IMR-90 (cell line): Measurements from ENCODE around the gene ARHGAP5. TPM values are rescaled to one million over a fixed set of nuclear protein-coding genes. Genes with fewer than 3 reads are reported as not detected.

Experiments
- ATAC-seq: fragments of 200-7000 bp; cut with Tn5 transposase; 2 replicates; pipeline ENCODE4 v1.9.1; 2020; ENCODE audit warnings: low read depth, mild to moderate bottlenecking, moderate library complexity
- BruUV-seq: library from RNA; stranded (reverse); fragments of 400-500 nt; replicated peaks from 2 replicates; lab custom pipeline; 2021; lab: Mats Ljungman, UMichigan
- CTCF ChIA-PET: fragments of 300-600 bp; formaldehyde crosslinking; extraction: SDS; loops from one replicate; lab custom pipeline; 2021; ENCODE audit warnings: antibody characterized with exemption; lab: Yijun Ruan, JAX
- POLR2A ChIA-PET: fragments of 300-600 bp; sonication (Branson Sonifier 250); formaldehyde crosslinking; loops from one replicate; lab custom pipeline; 2022; ENCODE audit warnings: antibody characterized with exemption; ENCODE audit not compliant: unreplicated experiment; lab: Charles Lee
- DNase-seq: peaks from one replicate; pipeline ENCODE4 v3.0.0; 2013
- H2AFZ ChIP-seq: replicated peaks from 2 replicates; pipeline ENCODE3; 2013; ENCODE audit warnings: low read length, mild to moderate bottlenecking; ENCODE audit not compliant: poor library complexity
- H2AK5ac ChIP-seq: 2 replicates; pipeline ENCODE4 v1.6.1; 2013; ENCODE audit warnings: low read depth, low read length, inconsistent platforms
- H2AK9ac ChIP-seq: replicated peaks from 2 replicates; pipeline ENCODE3; 2013; ENCODE audit warnings: mild to moderate bottlenecking, low read depth, low read length, moderate library complexity; ENCODE audit not compliant: poor library complexity
- H2BK120ac ChIP-seq: 2 replicates; pipeline ENCODE4 v1.6.1; 2013; ENCODE audit warnings: low read depth, low read length, inconsistent platforms
- H2BK15ac ChIP-seq: 3 replicates; pipeline ENCODE4 v1.6.1; 2013; ENCODE audit warnings: low read depth, low read length, inconsistent platforms
- H2BK20ac ChIP-seq: 2 replicates; pipeline ENCODE4 v1.6.1; 2013; ENCODE audit warnings: low read depth, mild to moderate bottlenecking, inconsistent platforms, low read length, moderate library complexity
- H2BK5ac ChIP-seq: 2 replicates; pipeline ENCODE4 v1.6.1; 2013; ENCODE audit warnings: mild to moderate bottlenecking, low read depth, low read length, inconsistent platforms; ENCODE audit not compliant: poor library complexity, severe bottlenecking
- H3K14ac ChIP-seq: replicated peaks from 2 replicates; pipeline ENCODE4 v1.6.1; 2013; ENCODE audit warnings: low read depth, low read length, inconsistent platforms
- H3K18ac ChIP-seq: 2 replicates; pipeline ENCODE4 v1.6.1; 2013; ENCODE audit warnings: low read depth, low read length, control low read depth
- H3K23ac ChIP-seq: 2 replicates; pipeline ENCODE4 v1.6.1; 2013; ENCODE audit warnings: low read depth, low read length, inconsistent platforms
- H3K27ac ChIP-seq: 2 replicates; pipeline ENCODE4 v1.5.1; 2013; ENCODE audit warnings: mild to moderate bottlenecking, control low read depth, low read length; ENCODE audit not compliant: insufficient read depth
- H3K27me3 ChIP-seq: 2 replicates; pipeline ENCODE4 v1.6.1; 2013; ENCODE audit warnings: low read length; ENCODE audit not compliant: control insufficient read depth, insufficient read depth
- H3K36me3 ChIP-seq: 2 replicates; pipeline ENCODE4 v1.6.1; 2013; ENCODE audit warnings: low read length, mixed read lengths; ENCODE audit not compliant: control insufficient read depth, insufficient read depth
- H3K4ac ChIP-seq: 2 replicates; pipeline ENCODE4 v1.6.1; 2013; ENCODE audit warnings: low read depth, low read length, inconsistent platforms
- H3K4me1 ChIP-seq: 2 replicates; pipeline ENCODE4 v1.6.1; 2013; ENCODE audit warnings: low read length, mixed read lengths; ENCODE audit not compliant: control insufficient read depth, insufficient read depth
- H3K4me2 ChIP-seq: 2 replicates; pipeline ENCODE4 v1.6.1; 2013; ENCODE audit warnings: low read depth, mild to moderate bottlenecking, control low read depth, low read length, moderate library complexity
- H3K4me3 ChIP-seq: 2 replicates; pipeline ENCODE4 v1.5.1; 2013; ENCODE audit warnings: low read depth, mild to moderate bottlenecking, control low read depth, low read length, moderate library complexity; ENCODE audit not compliant: insufficient read depth
- H3K56ac ChIP-seq: 2 replicates; pipeline ENCODE4 v1.6.1; 2013; ENCODE audit warnings: low read length, inconsistent platforms; ENCODE audit not compliant: insufficient read depth; ENCODE audit errors: extremely low read depth
- H3K79me1 ChIP-seq, 2 experiments: 2 replicates each; pipeline ENCODE4 v1.6.1; 2013; ENCODE audit warnings: low read length in 2 of 2, inconsistent platforms in 1 of 2, low read depth in 1 of 2
- H3K9ac ChIP-seq: 2 replicates; pipeline ENCODE4 v1.6.1; 2013; ENCODE audit warnings: low read depth, low read length, control low read depth
- H3K9me1 ChIP-seq: 2 replicates; pipeline ENCODE4 v1.6.1; 2013; ENCODE audit warnings: low read length, inconsistent platforms; ENCODE audit not compliant: insufficient read depth
- H3K9me3 ChIP-seq: 2 replicates; pipeline ENCODE4 v1.6.1; 2013; ENCODE audit warnings: low read length; ENCODE audit not compliant: control insufficient read depth, insufficient read depth
- H4K20me1 ChIP-seq: 2 replicates; pipeline ENCODE4 v1.6.1; 2013; ENCODE audit warnings: low read length, inconsistent platforms; ENCODE audit not compliant: insufficient read depth
- H4K5ac ChIP-seq: 2 replicates; pipeline ENCODE4 v1.6.1; 2013; ENCODE audit warnings: mild to moderate bottlenecking, low read depth, low read length, control low read depth
- H4K8ac ChIP-seq, 2 experiments: 2 replicates each; pipeline ENCODE4 v1.6.1; 2013; ENCODE audit warnings: low read depth in 2 of 2, low read length in 2 of 2, control low read depth in 1 of 2, inconsistent platforms in 1 of 2
- H4K91ac ChIP-seq: 2 replicates; pipeline ENCODE4 v1.6.1; 2013; ENCODE audit warnings: low read depth, low read length, inconsistent platforms; ENCODE audit not compliant: insufficient read depth
- BHLHE40 ChIP-seq: fragments of 150-350 bp; IDR thresholded peaks from 2 replicates; pipeline ENCODE4 v1.6.1; 2016; ENCODE audit warnings: mild to moderate bottlenecking, low read depth, low read length
- CEBPB ChIP-seq: IDR thresholded peaks from 2 replicates; pipeline ENCODE4 v1.6.1; 2012; ENCODE audit warnings: low read depth, low read length, improper control_type of control experiment
- CHD1 ChIP-seq: IDR thresholded peaks from 2 replicates; pipeline ENCODE4 v1.6.1; 2012; ENCODE audit warnings: low read depth, low read length, improper control_type of control experiment
- CTCF ChIP-seq: conservative IDR thresholded peaks from 2 replicates; pipeline ENCODE4 v1.5.1; 2012; ENCODE audit warnings: mild to moderate bottlenecking, low read depth, low read length, improper control_type of control experiment
- MAFK ChIP-seq: IDR thresholded peaks from 2 replicates; pipeline ENCODE4 v1.6.1; 2012; ENCODE audit warnings: low read depth, low read length, improper control_type of control experiment
- MAZ ChIP-seq: IDR thresholded peaks from 2 replicates; pipeline ENCODE4 v1.6.1; 2012; ENCODE audit warnings: low read depth, mild to moderate bottlenecking, low read length, improper control_type of control experiment, moderate library complexity, borderline replicate concordance
- NFE2L2 ChIP-seq: fragments of 150-350 bp; IDR thresholded peaks from 2 replicates; pipeline ENCODE4 v1.6.1; 2016; ENCODE audit warnings: low read depth, mild to moderate bottlenecking, low read length
- RCOR1 ChIP-seq: IDR thresholded peaks from 2 replicates; pipeline ENCODE4 v1.6.1; 2012; ENCODE audit warnings: mild to moderate bottlenecking, low read length, improper control_type of control experiment; ENCODE audit not compliant: insufficient replicate concordance
- RFX5 ChIP-seq: IDR thresholded peaks from 2 replicates; pipeline ENCODE4 v1.8.0; 2012; ENCODE audit warnings: low read depth, mild to moderate bottlenecking, low read length, moderate library complexity
- SMC3 ChIP-seq: fragments of 150-350 bp; IDR thresholded peaks from 2 replicates; pipeline ENCODE4 v1.6.1; 2016; ENCODE audit warnings: low read depth, mild to moderate bottlenecking, antibody characterized with exemption, low read length, moderate library complexity
- WGBS, 2 experiments: methylation state at CpG; one replicate each; pipeline versions ENCODE4 v1.1.5 to v1.1.7; 2013; ENCODE audit warnings: missing lambda C conversion rate in 2 of 2; ENCODE audit not compliant: insufficient read length in 1 of 2; ENCODE audit errors: extremely low coverage in 2 of 2; 5-methylcytosine and 5-hydroxymethylcytosine counted together
- dilution Hi-C: fragments of 300-500 bp; cut with HindIII; formaldehyde crosslinking; loops from one replicate; pipeline ENCODE4 v1.14.3; 2018; ENCODE audit warnings: low sequenced_read_pairs; ENCODE audit not compliant: unreplicated experiment
- in situ Hi-C: fragments of 300-500 bp; cut with MboI; formaldehyde crosslinking; loops from 3 replicates; pipeline ENCODE4 v1.14.3; 2019; ENCODE audit warnings: low sequenced_read_pairs, inconsistent platforms, mixed read lengths
- intact Hi-C: fragments of 100-400 bp; cut with micrococcal nuclease; formaldehyde crosslinking; loops from 2 replicates; pipeline ENCODE4 v1.10.0; 2022
- polyA plus RNA-seq, 3 experiments: library from polyadenylated mRNA; depleted of rRNA; stranded (reverse); fragments of >200 nt; gene quantifications; 2 replicates each; pipeline ENCODE4 v1.2.3, GENCODE V29; 2012; ENCODE audit warnings: low replicate concordance in 1 of 3
- total RNA-seq: library from RNA; depleted of rRNA; stranded (reverse); fragments of >200 nt; gene quantifications from 2 replicates; pipeline ENCODE4 v1.2.3, GENCODE V29; 2012
- TF ChIP-seq, protein P1 (sequence below): fragments of 150-350 bp; IDR thresholded peaks from 2 replicates; pipeline ENCODE4 v1.6.1; 2017; ENCODE audit warnings: mild to moderate bottlenecking, antibody characterized with exemption, low read length, low read depth
- TF ChIP-seq, protein P2 (sequence below): fragments of 150-350 bp; IDR thresholded peaks from 2 replicates; pipeline ENCODE4 v1.6.1; 2016; ENCODE audit warnings: low read depth, mild to moderate bottlenecking, low read length, moderate library complexity, borderline replicate concordance

Gene ARHGAP5
- total and polyA plus RNA-seq, 2 of the 4 experiments (the other 2 are of a cell fraction) = 7.4 to 45.3 TPM

DNA sequence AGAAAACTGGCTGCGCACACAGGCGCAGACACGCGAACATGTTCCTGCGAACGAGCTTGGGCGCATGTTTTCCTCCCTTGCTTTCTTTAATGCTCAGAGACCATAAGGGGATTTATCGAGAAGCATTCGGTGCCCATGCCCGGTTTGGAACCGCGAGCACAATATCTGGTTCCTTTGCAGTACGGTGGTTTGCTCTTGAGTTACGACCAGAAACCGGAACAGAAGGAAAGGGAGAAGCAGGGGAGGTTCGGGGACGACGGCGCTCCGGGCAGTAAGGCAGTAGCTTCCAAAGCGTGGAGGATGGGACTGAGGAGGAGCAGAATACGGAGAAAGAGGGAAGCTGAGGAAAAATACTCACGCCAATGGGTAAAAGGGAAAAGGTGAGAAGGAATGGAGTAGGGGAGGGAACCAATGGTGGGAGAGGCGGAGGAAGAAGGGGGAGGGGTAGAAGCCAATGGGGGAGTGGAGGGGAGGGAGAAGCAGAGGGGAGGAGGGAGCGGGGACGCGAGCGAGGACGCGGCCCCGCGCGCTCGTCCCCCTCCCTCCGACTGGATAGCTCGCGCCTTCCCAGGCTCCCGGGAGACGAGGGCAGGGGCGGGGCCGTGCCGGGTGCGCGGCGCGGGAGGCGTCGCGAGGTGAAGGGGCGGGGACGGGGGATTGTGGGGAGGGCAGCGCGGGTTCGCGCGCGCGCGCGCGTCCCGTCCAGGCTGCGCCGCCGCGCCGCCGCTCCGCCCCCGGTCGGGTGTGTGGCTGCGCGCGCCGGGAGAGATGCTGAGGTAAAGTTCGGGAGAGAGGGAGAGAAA lies 625 bp upstream of the ARHGAP5 start:
- H3K4me2 ChIP-seq = peak overlapping the region; percentile 74
- ChIA-PET POLR2A (interaction anchor here (0.5 to 1.0 kb wide), 2 partner anchors 396 to 568 kb away, joined by 3 read pairs; no protein-coding TSS in a partner anchor), CTCF (interaction anchor here (0.6 to 1.2 kb wide), 3 partner anchors 178 to 437 kb away, joined by 3 to 4 read pairs (median 4); no protein-coding TSS in a partner anchor)
- H3K4me1 ChIP-seq = no peaks in the 10 kb centered on the region
- peak overlapping the region; percentile 70 for H4K91ac ChIP-seq
- H3K14ac ChIP-seq = peak overlapping the region; percentile 87
- WGBS, 2 experiments = 0% methylated on average over 6 of the region's 76 CpGs; no CpG with 5 or more reads in 1 of the 2 experiments
- peaks cover 6 to 10% of the 10 kb centered on the region in 2 experiments; a peak in 3 of 4 replicates for H3K79me1 ChIP-seq
- H3K4ac ChIP-seq = peak overlapping the region; percentile 81
- peak overlapping the region; percentile 88 for H2BK5ac ChIP-seq
- H3K27me3 ChIP-seq = no peaks in the 10 kb centered on the region
- H4K20me1 ChIP-seq = peaks cover 33% of the 10 kb centered on the region
- peak overlapping the region; percentile 90 for H2AFZ ChIP-seq
- H3K9ac ChIP-seq = peak overlapping the region; percentile 76
- intact Hi-C loops = loop anchor here (1.0 to 5.0 kb wide), 5 partner anchors 126 to 484 kb away; partner anchors contain the start of genes RNU6-7 and RNU6-8
- peak overlapping the region; percentile 32 for H2AK9ac ChIP-seq
- H3K23ac ChIP-seq = peak overlapping the region; percentile 90
- peak overlapping the region; percentile 60 for H2BK120ac ChIP-seq
- H4K5ac ChIP-seq = peak overlapping the region; percentile 63; the same call in 1 of the 2 replicates
- in situ Hi-C loops = no loop called here
- no peak overlapping the region for H2AK5ac ChIP-seq
- H3K4me3 ChIP-seq = peak overlapping the region; percentile 78
- H3K9me3 ChIP-seq = no peaks in the 10 kb centered on the region
- peak overlapping the region; percentile 86 for H3K18ac ChIP-seq
- H2BK15ac ChIP-seq = peak overlapping the region; percentile 6; the same call in 1 of the 3 replicates
- no peaks in the 10 kb centered on the region for H3K9me1 ChIP-seq
- BruUV-seq = no TSS peak
- dilution Hi-C loops = no loop called here
- H3K56ac ChIP-seq = peak overlapping the region; percentile 67; the same call in 1 of the 2 replicates
- no peaks in the 10 kb centered on the region for H3K36me3 ChIP-seq
- H3K27ac ChIP-seq = peak overlapping the region; percentile 89
- ATAC-seq (peak; percentile 90), DNase-seq (peak; percentile 95)
- H4K8ac ChIP-seq = peak overlapping the region; percentile 59 to 88; a peak in 3 of 4 replicates
- H2BK20ac ChIP-seq = peak overlapping the region; percentile 28; the same call in 1 of the 2 replicates
- TF ChIP-seq, protein P1, sequence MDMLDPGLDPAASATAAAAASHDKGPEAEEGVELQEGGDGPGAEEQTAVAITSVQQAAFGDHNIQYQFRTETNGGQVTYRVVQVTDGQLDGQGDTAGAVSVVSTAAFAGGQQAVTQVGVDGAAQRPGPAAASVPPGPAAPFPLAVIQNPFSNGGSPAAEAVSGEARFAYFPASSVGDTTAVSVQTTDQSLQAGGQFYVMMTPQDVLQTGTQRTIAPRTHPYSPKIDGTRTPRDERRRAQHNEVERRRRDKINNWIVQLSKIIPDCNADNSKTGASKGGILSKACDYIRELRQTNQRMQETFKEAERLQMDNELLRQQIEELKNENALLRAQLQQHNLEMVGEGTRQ = no peak
- TF ChIP-seq SMC3 (no peak), CEBPB (no peak), MAZ (peak; percentile 99), RFX5 (no peak; the same call in 1 of the 2 replicates), CHD1 (no peak; the same call in 1 of the 2 replicates), CTCF (no peak), RCOR1 (no peak), MAFK (no peak), BHLHE40 (no peak), NFE2L2 (no peak)
- TF ChIP-seq, protein P2, sequence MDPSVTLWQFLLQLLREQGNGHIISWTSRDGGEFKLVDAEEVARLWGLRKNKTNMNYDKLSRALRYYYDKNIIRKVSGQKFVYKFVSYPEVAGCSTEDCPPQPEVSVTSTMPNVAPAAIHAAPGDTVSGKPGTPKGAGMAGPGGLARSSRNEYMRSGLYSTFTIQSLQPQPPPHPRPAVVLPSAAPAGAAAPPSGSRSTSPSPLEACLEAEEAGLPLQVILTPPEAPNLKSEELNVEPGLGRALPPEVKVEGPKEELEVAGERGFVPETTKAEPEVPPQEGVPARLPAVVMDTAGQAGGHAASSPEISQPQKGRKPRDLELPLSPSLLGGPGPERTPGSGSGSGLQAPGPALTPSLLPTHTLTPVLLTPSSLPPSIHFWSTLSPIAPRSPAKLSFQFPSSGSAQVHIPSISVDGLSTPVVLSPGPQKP = no peak
